Measurements from ENCODE around the gene FAM199X.

FAM199X gene

DNA sequence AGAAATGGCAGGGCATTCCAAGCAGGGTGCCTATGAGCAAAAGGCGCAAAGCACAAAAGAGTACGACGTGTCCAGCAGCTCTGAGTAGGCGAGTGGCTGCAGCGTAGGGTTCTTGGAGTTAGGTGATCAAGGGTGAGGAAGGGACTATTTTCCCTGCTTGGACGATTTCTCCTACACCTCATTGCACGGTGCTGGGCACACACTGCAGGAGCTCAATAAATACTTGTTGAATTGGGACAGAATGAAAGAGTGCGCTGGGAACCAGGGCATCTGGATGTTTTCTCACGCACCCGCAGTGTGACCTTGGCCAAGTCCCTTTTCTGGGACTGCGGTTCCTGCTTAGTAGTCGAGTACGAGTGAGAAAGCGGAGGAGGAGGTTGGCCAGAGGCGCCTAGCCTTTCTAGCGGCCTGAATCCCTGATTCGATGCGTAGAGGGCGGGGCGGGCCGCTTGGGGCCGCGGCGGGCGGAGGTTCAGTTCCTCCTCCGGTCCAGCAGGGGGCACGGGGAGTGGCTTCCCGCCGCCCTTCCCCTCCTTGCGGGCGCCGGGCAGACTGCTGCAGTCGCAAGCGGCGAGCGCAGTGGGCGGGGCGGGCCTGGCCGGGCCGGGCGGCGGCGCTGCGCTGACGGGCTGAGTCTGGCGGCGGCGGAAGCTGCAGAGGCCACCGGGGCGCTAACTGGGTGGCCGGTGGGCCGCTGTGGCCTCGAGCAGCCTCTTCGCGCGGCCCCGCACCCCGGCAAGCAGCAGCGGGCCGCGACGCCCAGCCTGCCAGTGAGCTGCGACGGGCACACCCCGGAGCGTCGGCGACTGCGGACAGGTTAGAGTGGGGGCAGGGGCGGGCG lies at the start of gene FAM199X:
TSS of gene FAM199X (plus strand) at position 560 of the 841 bp plus-strand sequence. CDS start 333 bp downstream, outside the sequence.
- Mint-ChIP-seq H3K9me3 (no peaks in the 10 kb centered on the region), H3K4me3 (peak within 1 kb of the TSS; percentile 82), H3K36me3 (ENCODE audit: low read depth) (peaks cover 7% of the 10 kb centered on the region), H3K27me3 (ENCODE audit: low read depth) (no peaks in the 10 kb centered on the region), H3K27ac (peak within 1 kb of the TSS; percentile 88), H3K4me1 (ENCODE audit: low read depth) (peaks cover 27% of the 10 kb centered on the region)

DNA sequence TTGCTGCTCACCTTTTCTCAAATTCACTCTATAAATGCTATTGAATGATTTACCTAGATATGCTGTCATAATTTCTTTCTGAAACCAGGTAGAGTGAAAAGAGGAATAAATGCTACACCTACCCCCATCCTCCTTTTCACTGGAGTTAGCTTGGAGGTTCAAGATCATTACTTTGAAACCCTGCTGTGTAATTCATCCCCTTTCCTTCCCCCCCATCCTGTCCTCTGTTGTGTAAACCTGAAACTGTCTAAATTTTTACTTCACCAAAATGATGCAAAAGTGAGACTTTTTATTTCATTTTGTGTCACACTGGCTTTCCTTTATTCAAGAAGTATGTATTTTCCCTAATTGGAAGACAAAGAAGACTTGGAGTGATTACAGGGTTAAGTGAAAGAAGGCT lies 48.5 kb upstream of the FAM199X start:
- H3K4me3 Mint-ChIP-seq = no peak overlapping the region
- no peaks in the 10 kb centered on the region for H3K9me3 Mint-ChIP-seq
- H3K27ac Mint-ChIP-seq = no peak overlapping the region
- H3K27me3 Mint-ChIP-seq (ENCODE audit: low read depth) = peaks cover 8% of the 10 kb centered on the region
- no peaks in the 10 kb centered on the region for H3K36me3 Mint-ChIP-seq (ENCODE audit: low read depth)
- peaks cover 20% of the 10 kb centered on the region for H3K4me1 Mint-ChIP-seq (ENCODE audit: low read depth)

- Mint-ChIP-seq H3K4me1 (ENCODE audit: low read depth) (peaks cover 21% of the 10 kb centered on the region), H3K27ac (no peak overlapping the region), H3K27me3 (ENCODE audit: low read depth) (peaks cover 3% of the 10 kb centered on the region), H3K9me3 (no peaks in the 10 kb centered on the region), H3K4me3 (no peak overlapping the region), H3K36me3 (ENCODE audit: low read depth) (no peaks in the 10 kb centered on the region)
Measured at GRCh38 chrX:104118765-104119164, 47.5 kb upstream of the FAM199X start.

- Mint-ChIP-seq H3K36me3 (ENCODE audit: low read depth) (peaks cover 3% of the 10 kb centered on the region), H3K27me3 (ENCODE audit: low read depth) (no peaks in the 10 kb centered on the region), H3K9me3 (no peaks in the 10 kb centered on the region), H3K4me1 (ENCODE audit: low read depth) (peaks cover 17% of the 10 kb centered on the region), H3K4me3 (peak overlapping the region; percentile 14), H3K27ac (peak overlapping the region; percentile 41)
Measured at GRCh38 chrX:104122829-104123228, 43.4 kb upstream of the FAM199X start.

DNA sequence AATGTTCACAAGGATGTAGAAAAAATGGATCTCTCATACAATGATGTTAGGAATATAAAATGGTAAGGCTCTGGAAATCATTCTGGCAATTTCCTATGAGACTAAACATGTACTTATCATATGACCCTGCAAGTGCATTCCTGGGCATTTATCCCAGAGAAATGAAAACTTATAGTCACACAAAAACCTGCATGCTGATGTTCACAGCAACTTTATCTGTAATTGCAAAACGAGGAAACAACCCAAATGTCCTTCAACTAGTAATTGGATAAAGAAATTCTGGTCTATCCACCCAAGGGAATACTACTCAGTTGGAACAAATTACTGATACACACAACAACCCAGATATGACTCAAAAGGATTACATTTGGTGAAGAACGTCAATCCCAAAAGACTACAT lies 39.4 kb upstream of the FAM199X start:
- H3K4me1 Mint-ChIP-seq (ENCODE audit: low read depth) = peaks cover 11% of the 10 kb centered on the region
- H3K36me3 Mint-ChIP-seq (ENCODE audit: low read depth) = peaks cover 11% of the 10 kb centered on the region
- H3K9me3 Mint-ChIP-seq = no peaks in the 10 kb centered on the region
- no peak overlapping the region for H3K4me3 Mint-ChIP-seq
- no peaks in the 10 kb centered on the region for H3K27me3 Mint-ChIP-seq (ENCODE audit: low read depth)
- no peak overlapping the region for H3K27ac Mint-ChIP-seq

GRCh38 chrX:104130808-104131207 lies 35.4 kb upstream of the FAM199X start:
- Mint-ChIP-seq H3K36me3 (ENCODE audit: low read depth) (peaks cover 10% of the 10 kb centered on the region), H3K4me3 (no peak overlapping the region), H3K27ac (no peak overlapping the region), H3K9me3 (no peaks in the 10 kb centered on the region), H3K4me1 (ENCODE audit: low read depth) (peaks cover 9% of the 10 kb centered on the region), H3K27me3 (ENCODE audit: low read depth) (no peaks in the 10 kb centered on the region)

- H3K27me3 Mint-ChIP-seq (ENCODE audit: low read depth) = no peaks in the 10 kb centered on the region
- H3K36me3 Mint-ChIP-seq (ENCODE audit: low read depth) = peaks cover 10% of the 10 kb centered on the region
- H3K9me3 Mint-ChIP-seq = no peaks in the 10 kb centered on the region
- peaks cover 9% of the 10 kb centered on the region for H3K4me1 Mint-ChIP-seq (ENCODE audit: low read depth)
- no peak overlapping the region for H3K27ac Mint-ChIP-seq
- no peak overlapping the region for H3K4me3 Mint-ChIP-seq
Measured at GRCh38 chrX:104134583-104135261, 31.5 kb upstream of the FAM199X start.

- Mint-ChIP-seq H3K27me3 (ENCODE audit: low read depth) (no peaks in the 10 kb centered on the region), H3K4me3 (no peak overlapping the region), H3K9me3 (no peaks in the 10 kb centered on the region), H3K4me1 (ENCODE audit: low read depth) (peaks cover 9% of the 10 kb centered on the region), H3K27ac (no peak overlapping the region), H3K36me3 (ENCODE audit: low read depth) (peaks cover 6% of the 10 kb centered on the region)
Measured at GRCh38 chrX:104135677-104136076, 30.6 kb upstream of the FAM199X start.

- H3K27me3 Mint-ChIP-seq (ENCODE audit: low read depth) = no peaks in the 10 kb centered on the region
- peaks cover 9% of the 10 kb centered on the region for H3K4me1 Mint-ChIP-seq (ENCODE audit: low read depth)
- no peaks in the 10 kb centered on the region for H3K9me3 Mint-ChIP-seq
- peaks cover 4% of the 10 kb centered on the region for H3K36me3 Mint-ChIP-seq (ENCODE audit: low read depth)
- H3K4me3 Mint-ChIP-seq = no peak overlapping the region
- H3K27ac Mint-ChIP-seq = no peak overlapping the region
Measured at GRCh38 chrX:104136241-104137019, 29.8 kb upstream of the FAM199X start.

DNA sequence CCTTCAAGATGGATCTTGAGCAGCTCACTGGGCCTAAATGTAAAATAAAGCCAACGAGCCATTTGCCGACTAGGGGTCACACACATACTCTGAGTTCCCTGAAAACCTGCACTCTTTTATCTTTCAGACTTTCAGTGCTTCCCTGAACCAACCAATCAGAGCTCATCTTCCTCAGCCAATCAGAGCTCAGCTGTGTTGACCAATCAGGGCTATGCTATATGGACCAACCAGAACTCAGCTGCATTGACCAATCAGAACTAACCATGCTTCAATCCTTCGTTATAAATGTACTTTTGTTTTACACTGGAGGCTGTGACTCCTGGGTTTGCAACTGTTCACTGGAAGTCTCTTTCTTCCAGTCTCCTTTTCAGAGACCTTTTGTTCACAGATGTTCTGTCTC lies 28.8 kb upstream of the FAM199X start:
- Mint-ChIP-seq H3K4me3 (no peak overlapping the region), H3K27ac (no peak overlapping the region)

DNA sequence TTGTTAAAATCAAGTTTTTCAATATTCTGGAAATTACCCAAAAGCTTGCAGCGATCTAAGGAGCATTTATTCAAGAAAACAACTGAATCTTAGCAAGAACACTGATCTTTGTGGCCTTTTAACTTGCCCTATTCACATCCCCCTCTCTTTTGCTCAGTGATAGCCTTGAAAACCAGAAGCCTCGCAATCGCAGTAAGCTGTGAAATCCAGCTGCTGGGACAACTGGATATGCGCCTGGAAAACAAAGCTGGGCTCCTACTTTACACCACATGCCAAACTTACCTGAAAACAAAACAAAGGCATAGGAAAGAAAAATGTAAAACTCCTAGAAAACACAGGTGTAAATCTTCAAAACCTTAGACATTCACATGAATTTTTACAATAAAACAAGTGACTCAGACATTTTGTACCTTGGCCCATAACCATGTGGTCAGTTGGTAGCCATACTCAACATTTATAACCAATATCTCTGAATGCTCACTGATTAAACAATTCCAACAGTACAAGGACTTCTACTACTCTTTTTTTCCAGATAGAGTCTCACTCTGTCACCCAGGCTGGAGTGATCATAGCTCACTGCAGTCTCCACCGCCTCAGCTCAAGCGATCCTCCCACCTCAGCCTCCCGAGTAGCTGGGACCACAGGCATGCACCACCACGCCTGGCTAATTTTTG lies 25.0 kb upstream of the FAM199X start:
- Mint-ChIP-seq H3K27me3 (ENCODE audit: low read depth) (no peaks in the 10 kb centered on the region), H3K4me3 (no peak overlapping the region), H3K4me1 (ENCODE audit: low read depth) (no peaks in the 10 kb centered on the region), H3K27ac (no peak overlapping the region), H3K36me3 (ENCODE audit: low read depth) (no peaks in the 10 kb centered on the region), H3K9me3 (no peaks in the 10 kb centered on the region)

More for the DNA sequence above, 28.8 kb upstream of the FAM199X start:
- Mint-ChIP-seq H3K9me3 (no peaks in the 10 kb centered on the region), H3K4me1 (ENCODE audit: low read depth) (peaks cover 9% of the 10 kb centered on the region), H3K36me3 (ENCODE audit: low read depth) (peaks cover 2% of the 10 kb centered on the region), H3K27me3 (ENCODE audit: low read depth) (no peaks in the 10 kb centered on the region)

DNA sequence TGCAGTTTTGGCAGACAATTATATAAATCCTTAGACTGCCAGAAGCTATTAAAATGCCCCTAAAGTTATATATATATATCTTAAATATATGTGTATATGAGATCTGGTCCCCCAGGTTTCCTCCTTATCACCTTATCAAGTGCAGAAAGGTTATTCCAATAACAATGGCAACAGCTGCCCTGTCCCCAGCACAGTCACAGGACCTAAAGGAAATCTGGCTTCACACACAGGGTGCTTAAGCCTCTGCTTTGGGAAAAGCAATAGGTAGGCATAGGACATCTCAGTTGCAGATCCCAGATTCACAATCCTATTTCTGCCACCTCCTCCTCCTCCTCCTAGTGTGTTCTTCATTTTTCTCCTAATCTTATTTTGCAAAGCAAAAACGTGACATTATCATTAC lies 15.2 kb upstream of the FAM199X start:
- H3K27ac Mint-ChIP-seq = no peak overlapping the region
- H3K27me3 Mint-ChIP-seq (ENCODE audit: low read depth) = no peaks in the 10 kb centered on the region
- H3K4me1 Mint-ChIP-seq (ENCODE audit: low read depth) = peaks cover 2% of the 10 kb centered on the region
- H3K4me3 Mint-ChIP-seq = no peak overlapping the region
- H3K36me3 Mint-ChIP-seq (ENCODE audit: low read depth) = peaks cover 3% of the 10 kb centered on the region
- H3K9me3 Mint-ChIP-seq = no peaks in the 10 kb centered on the region

DNA sequence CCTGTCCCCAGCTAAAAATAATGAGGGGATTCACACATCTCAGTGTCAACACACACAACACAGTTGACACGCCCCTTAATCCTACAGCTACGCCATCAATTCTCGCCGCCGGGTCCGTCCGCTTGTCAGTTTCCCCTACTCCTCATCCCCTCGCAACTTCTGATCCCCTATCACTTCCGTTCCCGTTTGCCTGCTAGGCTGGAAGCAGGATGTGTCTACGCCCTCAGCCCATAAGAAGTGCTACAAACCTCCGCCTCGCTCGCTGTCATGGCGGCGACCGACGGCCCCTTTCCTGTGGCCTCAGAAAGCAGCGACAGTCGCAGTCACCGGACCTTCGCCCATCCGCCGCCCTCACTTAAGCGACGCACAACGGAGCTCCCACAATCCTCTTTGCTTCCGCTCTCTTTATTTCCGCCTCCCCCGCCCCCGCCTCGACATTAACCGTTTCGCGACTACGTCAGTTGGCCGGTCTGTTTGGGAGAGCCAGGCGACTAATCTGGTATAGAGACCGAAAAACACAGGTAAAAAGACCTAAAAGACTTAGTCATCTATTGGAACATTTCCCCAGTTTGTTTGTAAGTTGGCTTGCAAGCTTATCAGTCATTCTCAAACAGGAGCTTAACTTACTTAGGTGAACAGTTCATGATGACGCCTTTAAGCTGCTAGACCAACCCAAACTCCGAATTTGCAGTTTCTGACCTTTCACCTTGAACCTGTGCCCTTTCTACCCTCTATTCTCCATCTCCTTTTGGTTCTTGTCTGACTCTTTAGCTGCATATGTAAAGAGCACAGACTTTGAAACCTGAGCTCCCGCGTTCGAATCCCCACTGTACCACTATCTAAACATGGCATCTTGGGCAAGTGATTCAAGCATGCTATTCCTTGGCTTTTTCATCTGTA lies 9.4 kb upstream of the FAM199X start, which contains the start of gene SLC25A53:
TSS of gene SLC25A53 (minus strand) at position 380 of the 900 bp plus-strand sequence. CDS start 51,752 bp downstream, outside the sequence.
- Mint-ChIP-seq H3K4me3 (peak within 1 kb of the TSS; percentile 99), H3K4me1 (ENCODE audit: low read depth) (peaks cover 8% of the 10 kb centered on the region), H3K27ac (peak within 1 kb of the TSS; percentile 100), H3K9me3 (no peaks in the 10 kb centered on the region), H3K27me3 (ENCODE audit: low read depth) (no peaks in the 10 kb centered on the region), H3K36me3 (ENCODE audit: low read depth) (peaks cover 5% of the 10 kb centered on the region)

Measured in T-helper 1 cell treated with Interleukin-12 subunit alpha and Interleukin-12 subunit beta and Interleukin-4 antibody, amounts not matched to agents 30 μg/mL and 1 μg/mL, for 36 hours (primary cell).